HG02970 (cell line): Measurements from ENCODE around the gene ADORA3.

Experiments
- ATAC-seq: cut with Tn5 transposase; IDR thresholded peaks from one replicate; pipeline ENCODE4 v1.9.1; 2021; ENCODE audit warnings: mild to moderate bottlenecking, moderate library complexity, moderate number of reproducible peaks; ENCODE audit not compliant: unreplicated experiment, low FRiP score

ADORA3 gene

GRCh38 chr1:111509997-111510375 lies 6.6 kb upstream of the ADORA3 start:
- no peak for ATAC-seq

- ATAC-seq = peak; percentile 41
These were observed 4.2 kb upstream of the ADORA3 start for GRCh38 chr1:111507411-111508201.

GRCh38 chr1:111506561-111506960 lies 3.1 kb upstream of the ADORA3 start:
- no peak for ATAC-seq

GRCh38 chr1:111505641-111506119 lies 2.2 kb upstream of the ADORA3 start:
- ATAC-seq = no peak

- no peak for ATAC-seq
These were observed 664 bp upstream of the ADORA3 start for GRCh38 chr1:111504097-111504496.

- no peak for ATAC-seq
These were observed 1.8 kb downstream of the ADORA3 start for GRCh38 chr1:111501645-111502044.

GRCh38 chr1:111499026-111499785 lies 4.2 kb downstream of the ADORA3 start:
- ATAC-seq = no peak

- no peak for ATAC-seq
These were observed 5.8 kb downstream of the ADORA3 start for GRCh38 chr1:111497592-111497991.

- ATAC-seq = no peak
These were observed 7.0 kb downstream of the ADORA3 start for GRCh38 chr1:111496398-111496797.

- no peak for ATAC-seq
These were observed 12.4 kb downstream of the ADORA3 start for GRCh38 chr1:111491070-111491469.

- no peak for ATAC-seq
These were observed 13.2 kb downstream of the ADORA3 start for GRCh38 chr1:111490220-111490619.

GRCh38 chr1:111489604-111490003 lies 13.8 kb downstream of the ADORA3 start:
- no peak for ATAC-seq

GRCh38 chr1:111488669-111489068 lies 14.8 kb downstream of the ADORA3 start:
- no peak for ATAC-seq

GRCh38 chr1:111487133-111487532 lies 16.3 kb downstream of the ADORA3 start:
- no peak for ATAC-seq

GRCh38 chr1:111486431-111486830 lies 17.0 kb downstream of the ADORA3 start:
- no peak for ATAC-seq

GRCh38 chr1:111484391-111485026 lies 18.9 kb downstream of the ADORA3 start:
- no peak for ATAC-seq

GRCh38 chr1:111483876-111484275 lies 19.6 kb downstream of the ADORA3 start:
- no peak for ATAC-seq

- no peak for ATAC-seq
These were observed 20.3 kb downstream of the ADORA3 start for GRCh38 chr1:111483166-111483565.

- no peak for ATAC-seq
These were observed 21.8 kb downstream of the ADORA3 start for GRCh38 chr1:111481387-111482221.

- ATAC-seq = no peak
These were observed 22.8 kb downstream of the ADORA3 start for GRCh38 chr1:111480674-111481073.
